B cell (primary cell): ENCODE data around the gene EGFR.

Experiments used
- EZH2 ChIP-seq: IDR thresholded peaks from 2 replicates; pipeline ENCODE4 v1.6.1; 2012; ENCODE audit warnings: borderline replicate concordance, low read depth, mild to moderate bottlenecking, moderate library complexity, low read length; ENCODE audit not compliant: insufficient read depth, poor library complexity, severe bottlenecking
- TF ChIP-seq, protein P1 (sequence below): fragments of 200-600 bp; IDR thresholded peaks from one replicate; pipeline ENCODE4 v1.8.0; 2022; ENCODE audit warnings: antibody characterized with exemption, mild to moderate bottlenecking

DNA sequence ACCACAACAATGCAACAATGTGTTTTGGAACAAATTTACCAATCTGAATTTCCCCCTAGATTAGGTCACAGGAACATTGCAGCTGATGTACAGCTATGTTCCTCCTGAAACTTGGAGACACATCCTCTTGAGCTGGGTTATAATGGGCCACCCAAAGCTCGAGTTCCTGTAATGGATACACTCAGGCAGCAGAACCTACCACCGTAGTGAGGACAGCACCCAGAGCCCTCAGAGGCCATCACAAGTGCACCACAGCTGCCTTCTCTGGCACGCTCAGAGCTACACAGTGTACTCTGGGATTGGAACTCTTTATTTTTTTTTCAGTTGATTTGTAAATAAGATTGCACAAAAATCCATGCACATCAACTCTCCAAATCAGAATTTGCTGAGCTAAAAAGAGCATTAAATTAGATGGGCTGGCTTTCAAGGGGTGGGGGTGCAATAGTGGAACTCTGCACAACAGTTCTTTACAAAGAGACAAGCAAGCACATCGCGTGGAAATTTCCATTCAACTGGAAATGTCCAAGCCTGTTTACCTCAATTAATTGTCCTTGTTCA is 56.7 kb downstream of the EGFR start:
- TF ChIP-seq, protein P1, sequence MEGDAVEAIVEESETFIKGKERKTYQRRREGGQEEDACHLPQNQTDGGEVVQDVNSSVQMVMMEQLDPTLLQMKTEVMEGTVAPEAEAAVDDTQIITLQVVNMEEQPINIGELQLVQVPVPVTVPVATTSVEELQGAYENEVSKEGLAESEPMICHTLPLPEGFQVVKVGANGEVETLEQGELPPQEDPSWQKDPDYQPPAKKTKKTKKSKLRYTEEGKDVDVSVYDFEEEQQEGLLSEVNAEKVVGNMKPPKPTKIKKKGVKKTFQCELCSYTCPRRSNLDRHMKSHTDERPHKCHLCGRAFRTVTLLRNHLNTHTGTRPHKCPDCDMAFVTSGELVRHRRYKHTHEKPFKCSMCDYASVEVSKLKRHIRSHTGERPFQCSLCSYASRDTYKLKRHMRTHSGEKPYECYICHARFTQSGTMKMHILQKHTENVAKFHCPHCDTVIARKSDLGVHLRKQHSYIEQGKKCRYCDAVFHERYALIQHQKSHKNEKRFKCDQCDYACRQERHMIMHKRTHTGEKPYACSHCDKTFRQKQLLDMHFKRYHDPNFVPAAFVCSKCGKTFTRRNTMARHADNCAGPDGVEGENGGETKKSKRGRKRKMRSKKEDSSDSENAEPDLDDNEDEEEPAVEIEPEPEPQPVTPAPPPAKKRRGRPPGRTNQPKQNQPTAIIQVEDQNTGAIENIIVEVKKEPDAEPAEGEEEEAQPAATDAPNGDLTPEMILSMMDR = no peak
- TF ChIP-seq EZH2 = no peak
